Stimulated activated CD4-positive, alpha-beta T cell treated with anti-CD3 and anti-CD28 coated beads, Interleukin-12 subunit alpha, Interleukin-12 subunit beta, amount 100 ng/mL, for 4 hours (primary cell): ENCODE results near the gene TNRC6C.

Experiments used
- DNase-seq: peaks from one replicate; pipeline ENCODE4 v3.0.0-alpha.2; 2020

TNRC6C gene

DNA sequence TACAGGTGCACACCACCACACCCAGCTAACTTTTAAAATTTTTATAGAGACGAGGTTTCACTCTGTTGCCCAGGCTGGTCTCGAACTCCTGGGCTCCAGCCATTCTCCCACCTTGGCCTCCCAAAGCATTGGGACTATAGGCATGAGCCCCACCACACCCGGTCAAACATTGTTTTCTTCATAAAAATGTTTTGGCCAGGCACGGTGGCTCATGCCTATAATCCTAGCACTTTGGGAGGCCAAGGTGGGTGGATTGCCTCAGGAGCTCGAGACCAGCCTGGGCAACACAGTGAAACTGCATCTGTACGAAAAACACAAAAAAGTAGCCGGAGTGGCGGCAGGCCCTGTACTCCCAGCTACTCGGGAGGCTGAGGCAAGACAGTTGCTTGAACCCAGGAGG is 157.9 kb downstream of the TNRC6C start:
- no peak for DNase-seq

DNA sequence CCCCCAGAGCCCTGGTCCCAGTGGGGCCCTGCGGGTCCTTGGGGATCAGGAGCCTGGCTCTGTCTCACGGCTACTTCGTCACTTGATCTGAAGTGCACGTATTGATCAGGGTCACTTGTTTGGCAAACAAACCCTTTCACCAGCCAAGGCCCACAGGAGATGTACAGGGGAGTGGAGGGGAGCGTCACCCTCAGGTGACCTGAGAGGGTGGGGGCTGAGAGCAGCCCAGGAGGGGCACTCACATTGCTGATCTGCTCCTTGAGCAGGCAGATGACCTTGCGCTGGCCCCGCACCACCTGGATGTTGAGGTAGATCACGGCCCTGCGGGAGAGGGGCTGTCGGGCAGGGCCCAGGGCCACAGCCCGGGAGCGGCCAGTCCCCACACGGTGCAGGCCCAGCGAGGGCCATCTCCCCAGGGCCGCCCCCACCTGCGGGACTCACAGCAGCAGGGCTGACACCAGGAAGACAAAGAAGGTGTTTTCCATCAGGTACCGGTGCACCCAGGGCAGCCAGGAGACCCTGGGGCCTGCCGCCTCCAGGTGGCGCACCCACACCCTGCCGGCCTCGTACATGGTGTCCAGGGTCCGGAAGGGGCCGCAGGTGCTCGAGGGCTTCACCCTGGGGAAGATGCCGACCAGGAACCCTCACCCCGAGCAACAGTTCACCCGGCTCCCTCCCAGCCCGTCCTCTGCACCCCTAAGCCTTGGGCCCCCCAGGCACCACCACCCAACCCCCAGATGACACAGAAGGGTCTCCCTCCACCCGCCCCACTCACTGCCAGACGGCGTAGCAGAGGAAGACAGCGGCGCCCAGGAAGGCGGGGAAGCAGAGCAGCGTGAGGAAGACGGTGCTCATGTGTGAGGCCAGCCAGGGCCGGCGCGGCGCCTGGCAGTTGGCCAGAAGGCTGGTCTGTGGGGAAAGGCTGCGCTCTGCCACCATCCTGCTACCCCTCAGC is 158.8 kb downstream of the TNRC6C start:
- DNase-seq, result no peak

- no peak for DNase-seq
These were observed 160.3 kb downstream of the TNRC6C start for GRCh38 chr17:78118801-78119241.

DNA sequence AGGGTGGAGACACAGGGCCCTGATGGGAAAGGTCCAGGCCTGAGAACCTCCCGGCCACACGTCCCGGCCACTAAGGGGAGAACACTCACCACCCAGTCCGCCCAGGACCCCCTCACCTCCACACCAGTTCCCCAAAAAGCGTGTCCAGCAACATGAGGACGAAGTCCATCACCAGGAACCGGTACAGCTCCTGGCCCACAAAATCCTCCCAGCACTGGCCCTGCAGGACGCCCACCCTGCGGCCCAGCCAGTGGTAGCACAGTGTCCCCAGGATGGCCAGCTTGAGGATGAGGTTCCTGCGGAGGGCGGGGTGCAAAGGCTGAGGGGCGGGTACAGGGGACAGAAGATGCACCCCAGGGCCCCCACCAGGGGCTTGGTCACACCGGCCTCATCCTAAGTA is 162.0 kb downstream of the TNRC6C start:
- DNase-seq, result no peak

DNA sequence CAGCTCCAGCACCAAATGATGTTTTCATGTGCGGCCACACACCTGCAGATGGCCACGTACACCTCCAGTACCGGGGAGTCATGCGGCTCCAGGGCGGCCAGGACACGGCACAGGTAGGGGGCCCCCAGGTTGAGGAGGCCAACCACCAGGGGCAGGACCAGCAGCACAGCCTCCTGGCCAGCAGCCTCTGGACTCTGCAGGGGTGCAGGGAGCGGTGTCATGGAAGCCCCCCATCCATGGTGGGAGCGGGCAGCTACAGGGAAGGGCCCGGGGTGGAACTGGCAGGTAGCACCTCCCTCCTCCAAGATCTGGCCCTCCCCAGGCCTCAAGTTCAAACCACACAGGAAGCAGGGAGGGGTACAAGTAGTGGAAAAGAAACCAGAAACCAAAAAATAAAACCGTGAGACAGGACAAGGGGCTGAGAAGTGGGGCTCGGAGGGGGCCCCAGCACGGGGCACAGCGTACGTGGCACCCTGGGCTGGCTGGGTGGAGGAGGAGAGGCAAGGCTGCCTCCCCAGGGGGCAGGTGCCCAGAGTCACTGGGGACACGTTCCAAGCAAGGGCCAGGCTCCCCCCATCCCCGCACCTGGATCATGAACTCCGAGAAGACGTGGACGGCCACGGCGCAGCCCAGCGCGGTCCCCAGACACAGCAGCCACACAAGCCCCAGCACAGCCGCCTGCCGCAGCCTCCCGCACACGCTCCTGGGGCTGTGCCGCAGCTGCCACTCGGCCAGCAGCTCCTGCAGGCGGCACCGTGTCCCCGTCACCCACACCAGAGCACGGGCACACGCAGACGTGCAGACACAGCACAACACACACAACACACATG is 162.7 kb downstream of the TNRC6C start:
- no peak for DNase-seq

- no peak for DNase-seq
These were observed 163.3 kb downstream of the TNRC6C start for GRCh38 chr17:78121801-78122215.

DNA sequence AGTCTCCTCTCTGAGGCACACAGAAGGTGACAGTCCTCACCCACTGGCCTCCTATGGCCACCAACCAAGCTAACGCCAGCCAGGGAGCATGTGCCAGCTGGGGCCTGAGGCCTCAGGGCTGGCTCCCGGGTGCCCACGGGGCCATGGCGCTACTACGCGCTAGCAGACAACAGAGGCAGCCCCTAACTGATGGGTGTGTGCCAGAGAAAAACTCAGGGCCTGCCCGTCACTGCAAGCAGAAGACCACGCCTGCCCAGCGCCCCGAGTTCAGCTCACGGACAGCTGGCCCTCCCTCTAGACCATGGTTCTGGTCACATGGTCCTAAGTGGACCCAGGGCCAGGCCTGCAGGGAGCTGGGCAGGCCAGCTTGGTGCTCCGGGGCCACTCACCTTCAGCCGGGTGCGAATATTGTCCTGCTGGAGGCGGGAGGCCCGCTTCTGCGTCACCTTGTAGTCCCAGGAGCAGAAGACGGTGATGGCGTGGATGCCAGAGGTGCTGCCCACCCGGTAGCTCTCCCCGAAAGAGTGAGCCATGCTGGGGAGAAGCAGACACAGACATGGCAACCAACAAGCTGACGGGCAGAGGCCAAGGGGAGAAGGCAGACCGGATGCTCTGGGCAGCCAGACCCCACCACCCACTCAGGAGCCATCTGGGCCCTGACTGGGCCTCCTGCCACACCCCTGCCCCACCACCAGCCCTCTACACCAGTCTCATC is 163.9 kb downstream of the TNRC6C start:
- DNase-seq, result no peak

DNA sequence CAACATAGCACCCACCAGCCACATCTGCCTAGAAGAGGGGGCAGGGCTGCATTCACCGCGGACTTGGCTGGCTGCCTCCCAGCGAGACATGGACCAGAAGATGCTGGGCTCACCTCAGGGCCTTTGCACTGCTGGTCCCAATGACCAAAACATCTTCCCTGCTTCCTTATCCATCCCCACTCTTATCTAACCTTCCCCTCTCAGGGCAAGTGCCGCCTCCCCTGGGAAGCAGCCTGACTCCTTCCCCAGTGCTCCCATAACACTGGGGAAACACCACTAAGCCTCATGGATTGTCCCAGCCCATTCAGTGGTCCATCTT is 164.4 kb downstream of the TNRC6C start:
- DNase-seq, result no peak

DNA sequence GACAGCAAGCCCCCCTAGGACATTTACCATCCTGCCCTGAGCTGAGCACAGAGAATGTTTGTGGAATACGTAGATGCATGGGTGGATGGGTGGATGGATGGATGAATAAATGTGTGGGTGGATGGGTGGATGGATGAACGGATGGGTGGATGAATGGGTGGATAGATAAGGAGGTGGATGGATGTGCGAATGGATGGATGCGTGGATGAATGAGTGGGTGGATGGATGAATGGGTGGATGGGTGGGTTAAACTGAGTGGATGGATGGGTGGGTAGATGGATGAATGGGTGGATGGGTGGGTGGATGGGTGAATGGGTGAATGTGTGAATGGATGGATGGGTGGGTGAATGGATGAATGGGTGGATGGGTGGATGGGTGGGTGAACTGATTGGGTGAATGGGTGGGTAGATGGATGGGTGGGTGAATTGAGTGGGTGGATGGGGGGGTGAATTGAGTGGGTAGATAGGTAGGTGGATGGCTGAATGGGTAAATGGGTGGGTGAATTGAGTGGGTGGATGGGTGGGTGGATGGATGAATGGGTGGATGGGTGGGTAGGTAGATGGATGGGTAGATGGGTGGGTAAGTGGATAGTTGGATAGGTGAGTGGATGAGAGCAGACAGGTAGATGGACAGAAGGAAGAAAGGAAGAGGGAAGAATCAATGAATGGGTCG is 164.9 kb downstream of the TNRC6C start:
- no peak for DNase-seq

DNA sequence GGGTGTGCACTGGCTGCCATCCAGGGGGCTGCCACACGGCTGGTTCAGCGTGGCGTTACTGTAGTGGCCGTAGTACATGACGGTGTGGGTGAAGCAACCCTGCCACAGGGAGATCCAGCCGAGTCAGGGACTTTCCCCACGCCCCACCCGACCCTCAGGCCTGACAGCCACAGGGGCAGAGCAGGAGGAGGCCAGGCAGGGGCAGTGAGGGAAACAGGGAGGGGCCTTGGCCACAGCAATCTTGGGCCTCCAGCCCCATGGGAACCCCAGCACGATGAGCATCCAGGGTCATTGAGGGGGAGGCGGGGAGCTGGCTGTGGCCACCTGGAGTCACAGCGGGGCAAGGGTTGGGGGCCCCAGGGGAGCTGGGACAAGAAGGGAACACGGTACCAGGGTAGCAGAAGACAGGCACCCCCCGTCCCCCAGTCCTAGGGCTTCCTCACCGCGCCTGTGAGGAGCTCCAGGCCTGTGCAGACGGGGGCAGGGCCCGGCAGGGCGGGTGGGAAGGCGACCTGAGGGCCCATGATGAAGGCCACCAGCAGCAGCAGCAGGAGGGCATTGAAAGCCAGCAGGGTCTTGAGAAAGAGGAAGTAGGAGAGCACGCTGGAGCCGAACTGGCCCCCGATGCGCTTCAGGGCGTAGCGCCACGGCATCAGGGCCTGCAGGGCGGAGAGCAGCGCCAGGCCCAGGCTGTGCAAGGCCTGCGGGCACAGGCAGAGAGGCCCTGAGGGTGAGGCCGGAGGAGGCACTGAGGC is 165.8 kb downstream of the TNRC6C start:
- no peak for DNase-seq

DNA sequence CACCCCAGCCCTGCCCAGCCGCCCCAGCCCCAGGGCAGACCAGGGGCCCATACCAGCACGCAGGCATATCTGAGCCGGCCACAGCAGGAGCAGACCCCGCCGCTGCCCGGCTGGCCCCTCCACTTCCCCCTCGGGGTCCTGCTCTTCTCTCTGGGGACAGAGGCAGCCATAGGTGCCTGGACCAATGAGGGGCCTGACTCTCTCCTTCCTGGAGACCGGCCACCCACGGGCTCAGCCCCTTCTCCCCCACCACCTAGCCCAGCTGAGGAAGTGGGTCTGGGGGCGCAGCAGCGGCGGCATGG is 166.3 kb downstream of the TNRC6C start:
- DNase-seq, result no peak

GRCh38 chr17:78125138-78125913 is 166.8 kb downstream of the TNRC6C start:
- no peak for DNase-seq

- no peak for DNase-seq
These were observed 167.7 kb downstream of the TNRC6C start for GRCh38 chr17:78125976-78126894.

DNA sequence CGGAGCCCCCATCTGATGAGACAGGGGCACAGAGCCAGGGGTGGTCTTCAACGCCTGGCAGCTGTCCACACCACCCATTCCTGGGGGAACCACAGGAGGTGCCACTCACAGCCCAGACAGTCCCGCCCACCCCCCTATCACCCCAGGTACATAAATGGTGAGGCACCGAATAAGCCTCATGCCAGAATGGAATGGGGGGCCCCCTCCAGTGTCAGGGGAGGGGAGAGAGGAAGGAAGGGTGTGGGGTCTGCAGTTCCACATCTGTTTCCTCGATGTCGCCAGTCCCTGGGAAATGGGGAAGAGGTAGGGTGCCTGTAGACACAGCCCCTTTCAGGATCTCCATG is 168.4 kb downstream of the TNRC6C start:
- no peak for DNase-seq

DNA sequence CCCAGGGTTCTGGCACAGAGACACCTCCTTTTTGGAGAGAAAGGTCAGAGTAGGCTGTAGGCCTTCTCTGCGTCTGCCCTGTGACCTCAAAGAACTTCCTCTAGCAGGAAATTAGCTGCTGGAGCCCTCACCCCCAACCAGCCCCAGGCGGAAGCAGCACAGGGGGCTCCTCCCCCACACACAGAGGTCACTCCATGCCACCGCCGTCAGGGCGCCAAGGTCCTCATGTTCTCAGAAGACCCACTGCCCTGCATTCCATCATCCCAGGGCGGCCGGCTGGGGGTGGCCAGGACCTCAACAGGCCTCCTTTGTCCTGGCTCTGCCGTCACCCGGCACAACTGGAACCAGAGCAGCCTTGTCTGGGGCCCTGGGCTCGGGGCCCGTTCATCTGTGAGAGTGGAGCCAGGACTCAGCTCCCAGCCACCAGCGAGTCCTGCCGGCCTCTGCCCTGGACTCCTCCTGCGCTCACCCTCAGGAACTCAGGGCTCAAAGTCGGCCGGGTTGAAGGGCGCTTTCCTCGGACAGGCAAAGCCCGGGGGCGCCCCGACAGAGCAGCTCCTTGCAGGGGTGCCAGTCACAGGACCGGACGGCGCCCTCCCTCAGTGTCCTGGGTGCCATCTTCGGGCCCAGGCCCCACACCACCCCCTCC is 168.9 kb downstream of the TNRC6C start:
- no peak for DNase-seq

- DNase-seq, result no peak
These were observed 169.5 kb downstream of the TNRC6C start for GRCh38 chr17:78127888-78128550.

GRCh38 chr17:78128551-78129350 is 170.2 kb downstream of the TNRC6C start, which contains the start of gene TMC6:
Gene TMC6, minus strand, starts transcription at chr17:78128755. Its CDS starts 1,923 bp downstream, at chr17:78126832.
- DNase-seq, result peak; percentile 58
